Thyroid gland (tissue), 4 donors: Measurements from ENCODE around the gene NABP1. TPM values are rescaled to one million over a fixed set of nuclear protein-coding genes. Genes with fewer than 3 reads are reported as not detected.

ENCODE experiments used
- DNase-seq, 2 donors: peaks; one replicate each; pipeline ENCODE4 v3.0.0-alpha.2; 2019
- H3K27ac ChIP-seq, 3 donors: fragments of 200-600 bp; sonication (generic); 1 replicate in 2 of 3; 2 replicates in 1 of 3; pipeline ENCODE4 v1.5.1; 2016 to 2019; ENCODE audit warnings: mild to moderate bottlenecking in 1 of 3, moderate library complexity in 1 of 3
- H3K27me3 ChIP-seq: fragments of 200-600 bp; sonication (generic); one replicate; pipeline ENCODE4 v1.5.1; 2019
- H3K36me3 ChIP-seq, 2 donors: fragments of 200-600 bp; sonication (generic); one replicate each; pipeline ENCODE4 v1.5.1; 2016 to 2019
- H3K4me1 ChIP-seq, 2 donors: fragments of 200-600 bp; sonication (generic); one replicate each; pipeline ENCODE4 v1.5.1; 2017 to 2019
- H3K4me3 ChIP-seq, 3 donors: fragments of 200-600 bp; sonication (generic); replicated peaks in 1 of 3; 1 replicate in 2 of 3; 2 replicates in 1 of 3; pipeline ENCODE4 v1.5.1; 2016; ENCODE audit warnings: mild to moderate bottlenecking in 1 of 3
- H3K9me3 ChIP-seq: fragments of 200-600 bp; sonication (generic); one replicate; pipeline ENCODE4 v1.5.1; 2017
- POLR2A ChIP-seq, 2 donors: fragments of 450-650 bp; IDR thresholded peaks; one replicate each; pipeline ENCODE4 v1.6.1; 2017; ENCODE audit warnings: antibody characterized with exemption in 2 of 2, mild to moderate bottlenecking in 2 of 2, moderate library complexity in 1 of 2
- WGBS, 2 donors: methylation state at CpG; one replicate each; pipeline ENCODE4 v1.1.5; 2017; 5-methylcytosine and 5-hydroxymethylcytosine counted together
- intact Hi-C: fragments of 100-400 bp; cut with DNase I; formaldehyde crosslinking; loops from one replicate; pipeline ENCODE4 v1.15.1; 2023
- total RNA-seq, 4 donors: library from RNA; depleted of rRNA; stranded (reverse); fragments of >200 nt; gene quantifications; one replicate each; pipeline ENCODE4 v1.2.3, GENCODE V29; 2016
- TF ChIP-seq, protein P1 (sequence below), 6 experiments: fragments of 200-600 bp in 3 of 6; fragments of 450-650 bp in 3 of 6; sonication (generic) in 3 of 6; IDR thresholded peaks; one replicate each; pipeline ENCODE4 v1.5.1; 2016 to 2019; ENCODE audit warnings: antibody characterized with exemption in 6 of 6, mild to moderate bottlenecking in 2 of 6, inconsistent platforms in 1 of 6, moderate library complexity in 1 of 6

NABP1 gene
- total RNA-seq, 4 donors from 2014 or later, result 5.7 to 28.6 (median 7.9) TPM

DNA sequence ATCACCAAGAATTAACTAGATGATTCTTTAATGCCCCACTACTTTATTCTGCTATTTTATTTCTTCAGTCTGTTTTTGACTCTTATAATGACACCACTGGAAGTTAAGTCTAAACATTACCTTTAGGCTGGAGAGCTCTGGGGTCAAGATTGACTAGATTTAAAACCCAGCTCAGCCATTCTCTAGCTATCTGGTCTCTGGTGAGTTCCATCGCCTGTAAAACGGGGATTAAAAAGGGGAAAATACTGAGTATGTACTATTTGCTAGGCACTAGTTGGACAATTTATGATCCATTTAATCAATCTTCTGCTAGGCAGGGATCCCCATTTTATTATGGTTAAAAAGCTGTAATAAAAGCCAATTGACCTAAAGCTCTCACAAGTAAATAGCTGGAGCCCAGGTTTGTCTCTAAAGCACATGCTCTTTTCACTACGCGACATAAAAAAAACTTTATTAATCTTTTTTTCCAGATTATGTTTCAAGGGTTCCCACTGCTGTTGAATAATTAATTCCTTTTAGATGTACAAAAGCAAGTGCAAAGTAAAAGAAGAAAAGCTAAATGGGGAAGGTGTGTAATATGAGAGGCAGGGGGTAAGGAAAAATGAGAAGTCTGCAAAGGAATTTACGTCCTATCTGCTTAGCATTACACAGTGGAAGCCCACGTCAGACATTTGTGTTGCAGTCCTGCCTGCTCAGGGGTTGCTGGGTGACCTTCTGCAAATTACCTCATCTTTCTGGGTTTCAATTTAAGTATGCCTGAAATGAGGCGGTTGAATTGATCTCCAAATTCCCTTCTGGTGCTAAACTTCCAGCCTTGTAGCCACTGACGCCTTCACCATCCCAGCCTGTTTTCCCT lies 918 bp upstream of the NABP1 start:
- intact Hi-C loops, result no loop called here
- peak overlapping the region; percentile 84 to 95 (median 91) for H3K27ac ChIP-seq
- peaks cover 0 to 5% of the 10 kb centered on the region in 2 donors for H3K36me3 ChIP-seq
- no peaks in the 10 kb centered on the region for H3K9me3 ChIP-seq
- peaks cover 4 to 12% of the 10 kb centered on the region in 2 donors for H3K4me1 ChIP-seq
- 28 to 32% methylated on average over 8 of the region's 8 CpGs for WGBS, 2 donors
- peak overlapping the region in 2 of 3 donors; percentile 41 for H3K4me3 ChIP-seq
- no peak for TF ChIP-seq POLR2A (IDR thresholded peaks at IDR 0.05)
- TF ChIP-seq, protein P1, sequence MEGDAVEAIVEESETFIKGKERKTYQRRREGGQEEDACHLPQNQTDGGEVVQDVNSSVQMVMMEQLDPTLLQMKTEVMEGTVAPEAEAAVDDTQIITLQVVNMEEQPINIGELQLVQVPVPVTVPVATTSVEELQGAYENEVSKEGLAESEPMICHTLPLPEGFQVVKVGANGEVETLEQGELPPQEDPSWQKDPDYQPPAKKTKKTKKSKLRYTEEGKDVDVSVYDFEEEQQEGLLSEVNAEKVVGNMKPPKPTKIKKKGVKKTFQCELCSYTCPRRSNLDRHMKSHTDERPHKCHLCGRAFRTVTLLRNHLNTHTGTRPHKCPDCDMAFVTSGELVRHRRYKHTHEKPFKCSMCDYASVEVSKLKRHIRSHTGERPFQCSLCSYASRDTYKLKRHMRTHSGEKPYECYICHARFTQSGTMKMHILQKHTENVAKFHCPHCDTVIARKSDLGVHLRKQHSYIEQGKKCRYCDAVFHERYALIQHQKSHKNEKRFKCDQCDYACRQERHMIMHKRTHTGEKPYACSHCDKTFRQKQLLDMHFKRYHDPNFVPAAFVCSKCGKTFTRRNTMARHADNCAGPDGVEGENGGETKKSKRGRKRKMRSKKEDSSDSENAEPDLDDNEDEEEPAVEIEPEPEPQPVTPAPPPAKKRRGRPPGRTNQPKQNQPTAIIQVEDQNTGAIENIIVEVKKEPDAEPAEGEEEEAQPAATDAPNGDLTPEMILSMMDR (IDR thresholded peaks at IDR 0.05), result no peak
- H3K27me3 ChIP-seq, result no peaks in the 10 kb centered on the region
- no peak for DNase-seq

DNA sequence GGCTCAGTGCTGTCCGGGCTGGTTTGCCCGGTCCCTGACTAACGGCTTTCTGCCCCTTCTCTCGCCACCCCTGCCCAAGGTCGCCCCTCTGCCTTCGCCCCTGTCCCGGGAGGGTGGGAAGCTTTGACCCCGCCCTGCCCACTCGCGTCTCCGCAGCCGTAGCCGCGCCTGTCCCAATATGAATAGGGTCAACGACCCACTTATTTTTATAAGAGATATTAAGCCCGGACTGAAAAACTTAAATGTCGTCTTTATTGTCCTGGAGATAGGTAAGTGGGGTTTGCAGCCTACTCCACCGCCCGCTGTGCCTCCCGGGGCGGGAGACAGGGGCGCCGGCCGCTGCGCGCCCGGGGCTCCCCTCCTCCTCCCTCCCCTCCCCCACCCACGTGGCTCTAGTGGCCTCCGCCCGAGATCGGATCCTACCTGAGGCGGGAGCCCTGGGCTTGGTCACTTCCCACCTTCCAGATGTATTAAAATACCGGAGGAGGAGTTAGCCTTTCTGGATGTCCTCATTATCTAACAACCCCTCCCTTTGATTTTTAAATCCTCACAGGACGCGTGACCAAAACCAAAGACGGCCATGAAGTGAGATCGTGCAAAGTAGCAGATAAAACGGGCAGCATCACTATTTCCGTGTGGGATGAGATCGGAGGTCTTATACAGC lies 633 bp downstream of the NABP1 start:
- peak overlapping the region; percentile 75 to 91 (median 77) for H3K27ac ChIP-seq
- no peaks in the 10 kb centered on the region for H3K9me3 ChIP-seq
- no peaks in the 10 kb centered on the region for H3K27me3 ChIP-seq
- intact Hi-C loops, result no loop called here
- TF ChIP-seq, protein P1 (IDR thresholded peaks at IDR 0.05), result no peak
- DNase-seq, result peak; percentile 49 to 51
- peaks cover 4 to 12% of the 10 kb centered on the region in 2 donors for H3K4me1 ChIP-seq
- H3K36me3 ChIP-seq, result peaks cover 0 to 6% of the 10 kb centered on the region in 2 donors
- 2% methylated on average over 28 to 38 of the region's 40 CpGs for WGBS, 2 donors
- H3K4me3 ChIP-seq, result peak overlapping the region; percentile 41 to 81 (median 54)

DNA sequence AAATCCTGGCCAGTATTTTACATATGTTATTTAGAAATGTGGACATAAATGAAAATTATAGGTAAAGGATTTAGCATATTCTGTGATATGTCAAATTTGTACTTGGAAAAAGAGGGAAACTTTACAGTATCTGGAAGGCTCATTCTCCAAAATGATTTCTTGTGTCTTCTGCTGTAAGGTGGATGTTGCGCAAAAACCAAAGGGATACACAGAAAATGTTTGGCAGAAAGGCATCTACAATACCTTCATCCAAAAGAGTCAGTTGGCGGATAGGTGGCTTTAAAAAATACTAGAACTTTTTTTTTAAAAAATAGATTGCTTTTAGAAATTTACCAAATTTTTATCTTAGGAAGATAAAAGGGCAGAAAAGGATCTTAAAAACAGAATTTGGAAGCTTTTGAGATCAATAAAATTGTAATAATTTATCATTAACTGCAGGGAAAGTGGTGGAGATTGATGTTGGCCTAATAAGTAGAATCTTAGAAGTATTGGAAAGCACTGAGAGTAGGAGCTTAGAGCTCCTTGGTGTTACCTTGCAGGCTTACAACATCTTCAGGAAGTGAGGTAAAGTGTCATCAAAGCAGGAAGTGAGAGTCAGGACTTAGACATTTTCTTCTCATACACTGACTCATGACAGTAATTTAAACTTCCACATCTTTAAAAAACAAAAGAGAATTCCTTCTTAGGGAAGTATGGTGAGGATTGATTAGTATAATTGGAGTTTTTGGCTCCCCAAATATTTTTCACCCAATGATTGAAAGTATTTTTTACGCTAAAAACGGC lies 2.1 kb downstream of the NABP1 start:
- H3K27me3 ChIP-seq, result no peaks in the 10 kb centered on the region
- TF ChIP-seq, protein P1 (IDR thresholded peaks at IDR 0.05), result no peak
- TF ChIP-seq POLR2A (IDR thresholded peaks at IDR 0.05), result no peak
- DNase-seq, result no peak
- 94 to 96% methylated on average over 4 of the region's 4 CpGs for WGBS, 2 donors
- H3K36me3 ChIP-seq, result peaks cover 0 to 6% of the 10 kb centered on the region in 2 donors
- peaks cover 4 to 12% of the 10 kb centered on the region in 2 donors for H3K4me1 ChIP-seq
- no peak overlapping the region for H3K27ac ChIP-seq
- intact Hi-C loops, result no loop called here
- H3K9me3 ChIP-seq, result no peaks in the 10 kb centered on the region
- H3K4me3 ChIP-seq, result no peak overlapping the region

DNA sequence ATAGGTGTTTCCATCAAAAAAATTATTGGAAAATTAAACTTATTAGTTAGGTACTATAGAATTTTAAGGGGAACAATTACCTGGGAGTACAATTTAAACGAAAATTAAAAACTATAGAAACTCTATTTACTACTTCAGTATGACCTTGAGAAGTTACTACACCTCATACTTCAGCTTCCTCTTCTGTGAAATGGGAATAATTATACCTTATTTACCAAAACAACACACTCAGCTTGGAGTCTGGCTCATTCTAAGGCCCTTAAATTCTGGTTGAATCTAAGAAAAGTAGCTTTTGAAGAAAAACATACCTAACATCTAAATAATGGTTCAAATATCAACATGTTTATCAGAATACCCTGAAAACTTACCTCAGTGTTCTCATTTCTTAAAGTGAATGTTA lies 2.7 kb downstream of the NABP1 start:
- peaks cover 0 to 6% of the 10 kb centered on the region in 2 donors for H3K36me3 ChIP-seq
- TF ChIP-seq, protein P1 (IDR thresholded peaks at IDR 0.05), result no peak
- no peak for TF ChIP-seq POLR2A (IDR thresholded peaks at IDR 0.05)
- no peaks in the 10 kb centered on the region for H3K27me3 ChIP-seq
- intact Hi-C loops, result no loop called here
- DNase-seq, result no peak
- no peak overlapping the region for H3K27ac ChIP-seq
- WGBS, 2 donors, result 78 to 88% methylated on average over 1 of the region's 1 CpG
- H3K4me3 ChIP-seq, result no peak overlapping the region
- H3K4me1 ChIP-seq, result peaks cover 4 to 12% of the 10 kb centered on the region in 2 donors
- no peaks in the 10 kb centered on the region for H3K9me3 ChIP-seq
